Measurements from ENCODE around the gene RAX2. TPM values are rescaled to one million over a fixed set of nuclear protein-coding genes. Genes with fewer than 3 reads are reported as not detected.

The RAX2 gene
- total and polyA plus RNA-seq, 2 experiments from 2014 or later = 0.22 TPM; not detected in 1

DNA sequence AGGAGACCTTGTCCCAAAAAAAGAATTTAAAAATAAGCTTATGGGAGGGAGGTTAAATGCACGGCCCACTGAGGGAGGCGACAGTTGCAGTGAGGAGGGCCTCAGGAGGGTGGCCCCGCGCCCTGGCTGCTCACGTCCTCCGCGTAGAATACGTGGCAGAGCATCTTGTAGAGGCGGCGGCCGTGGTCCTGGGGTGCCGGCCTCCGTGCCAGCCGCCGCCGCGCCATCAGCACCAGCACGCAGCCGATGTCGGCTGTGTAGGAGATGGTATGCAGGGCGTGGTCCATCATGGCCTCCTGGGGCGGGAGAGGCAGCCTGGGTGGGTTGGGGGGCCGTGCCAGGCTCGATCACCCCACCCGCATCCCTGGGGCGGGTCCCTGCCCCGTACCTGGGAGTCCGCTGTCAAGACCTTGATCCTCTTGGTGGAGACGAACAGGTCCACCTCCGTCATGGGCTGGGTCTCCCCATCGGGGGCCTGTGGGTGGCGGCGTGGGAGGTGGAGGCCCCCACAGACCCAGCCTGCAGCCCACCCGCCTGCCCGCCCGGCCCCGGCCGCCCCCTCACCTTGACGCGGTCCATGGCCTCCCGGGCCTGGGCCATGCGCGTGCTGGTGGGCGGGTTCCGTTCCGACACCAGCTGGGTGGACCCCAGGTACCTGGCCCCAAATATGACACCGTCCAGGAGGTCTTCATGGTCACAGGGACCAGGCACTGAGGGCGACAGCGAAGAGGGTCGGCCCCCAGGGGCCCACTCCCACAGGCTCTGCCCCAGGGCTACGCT, 18.2 kb downstream of the RAX2 start:
- Histone ChIP-seq H3K79me2 (no peaks in the 10 kb centered on the region), H2AFZ (no peak overlapping the region), H3K9me3 (ENCODE audit: low read depth) (no peaks in the 10 kb centered on the region), H3K27ac (no peak overlapping the region), H3K27me3 (no peaks in the 10 kb centered on the region), H3K36me3 (replicated peaks; ENCODE audit: insufficient read depth, low read depth) (no peaks in the 10 kb centered on the region), H3K4me3 (no peak overlapping the region), H4K20me1 (ENCODE audit: insufficient read depth, poor library complexity, severe bottlenecking) (no peaks in the 10 kb centered on the region), H3K9me2 (replicated peaks; ENCODE audit: insufficient read depth) (no peaks in the 10 kb centered on the region), H3K4me2 (no peak overlapping the region), H3K4me1 (ENCODE audit: insufficient read depth) (no peaks in the 10 kb centered on the region)
- no peak for TF ChIP-seq CTCF (IDR thresholded peaks at IDR 0.05; ENCODE audit: poor library complexity)
- TF ChIP-seq EZH2phosphoT487 (IDR thresholded peaks at IDR 0.05; ENCODE audit: low read depth, severe bottlenecking, unreplicated experiment) = no peak
- TF ChIP-seq EZH2 (IDR thresholded peaks at IDR 0.05; ENCODE audit: borderline replicate concordance) = no peak
- WGBS (ENCODE audit: low lambda C conversion rate, missing lambda C conversion rate) = 99% methylated on average over 30 of the region's 51 CpGs
- no peak for DNase-seq (ENCODE audit: low spot score)

GRCh38 chr19:3752492-3752891, 19.5 kb downstream of the RAX2 start:
- no peaks in the 10 kb centered on the region for H3K36me3 ChIP-seq (replicated peaks; ENCODE audit: insufficient read depth, low read depth)
- 97% methylated on average over 22 of the region's 25 CpGs for WGBS (ENCODE audit: low lambda C conversion rate, missing lambda C conversion rate)

DNA sequence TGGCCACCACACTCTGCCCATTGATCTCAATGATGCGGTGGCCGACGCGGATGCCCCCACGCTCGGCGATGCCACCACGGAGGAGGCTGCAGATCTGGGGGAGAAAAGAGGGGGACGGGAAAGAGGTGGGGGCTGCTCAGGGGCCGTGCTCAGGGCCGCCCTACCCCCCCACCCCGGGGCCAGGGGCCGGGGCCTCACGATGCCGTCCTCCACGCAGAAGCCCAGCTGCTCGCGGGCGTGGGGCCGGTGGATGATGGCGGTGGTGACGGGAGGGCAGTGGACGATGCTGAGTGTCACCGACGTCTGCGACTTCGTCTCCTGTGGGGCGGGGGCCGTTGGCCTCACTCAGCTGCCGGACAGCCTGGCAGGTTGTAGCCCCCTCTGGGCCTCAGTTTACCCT, 20.8 kb downstream of the RAX2 start:
- no peaks in the 10 kb centered on the region for H4K20me1 ChIP-seq (ENCODE audit: insufficient read depth, poor library complexity, severe bottlenecking)
- H3K27ac ChIP-seq = no peak overlapping the region
- H3K9me3 ChIP-seq (ENCODE audit: low read depth) = no peaks in the 10 kb centered on the region
- no peak for DNase-seq (ENCODE audit: low spot score)
- H3K79me2 ChIP-seq = no peaks in the 10 kb centered on the region
- H3K27me3 ChIP-seq = no peaks in the 10 kb centered on the region
- no peak overlapping the region for H3K4me2 ChIP-seq
- WGBS (ENCODE audit: low lambda C conversion rate, missing lambda C conversion rate) = 98% methylated on average over 6 of the region's 30 CpGs
- H3K9me2 ChIP-seq (replicated peaks; ENCODE audit: insufficient read depth) = no peaks in the 10 kb centered on the region
- H2AFZ ChIP-seq = no peak overlapping the region
- no peaks in the 10 kb centered on the region for H3K36me3 ChIP-seq (replicated peaks; ENCODE audit: insufficient read depth, low read depth)
- no peak for TF ChIP-seq EZH2 (IDR thresholded peaks at IDR 0.05; ENCODE audit: borderline replicate concordance)
- H3K4me1 ChIP-seq (ENCODE audit: insufficient read depth) = no peaks in the 10 kb centered on the region
- H3K4me3 ChIP-seq = no peak overlapping the region

More at GRCh38 chr19:3752492-3752891, 19.5 kb downstream of the RAX2 start:
- Histone ChIP-seq H2AFZ (no peak overlapping the region), H3K9me2 (replicated peaks; ENCODE audit: insufficient read depth) (no peaks in the 10 kb centered on the region), H3K9me3 (ENCODE audit: low read depth) (no peaks in the 10 kb centered on the region), H3K4me1 (ENCODE audit: insufficient read depth) (no peaks in the 10 kb centered on the region), H3K79me2 (no peaks in the 10 kb centered on the region), H3K27ac (no peak overlapping the region), H3K4me2 (no peak overlapping the region), H4K20me1 (ENCODE audit: insufficient read depth, poor library complexity, severe bottlenecking) (no peaks in the 10 kb centered on the region), H3K27me3 (no peaks in the 10 kb centered on the region), H3K4me3 (no peak overlapping the region)
- no peak for TF ChIP-seq EZH2 (IDR thresholded peaks at IDR 0.05; ENCODE audit: borderline replicate concordance)
- no peak for TF ChIP-seq EZH2phosphoT487 (IDR thresholded peaks at IDR 0.05; ENCODE audit: low read depth, severe bottlenecking, unreplicated experiment)
- TF ChIP-seq CTCF (IDR thresholded peaks at IDR 0.05; ENCODE audit: poor library complexity) = no peak
- no peak for DNase-seq (ENCODE audit: low spot score)

- no peak overlapping the region for H3K27ac ChIP-seq
- H4K20me1 ChIP-seq (ENCODE audit: insufficient read depth, poor library complexity, severe bottlenecking) = no peaks in the 10 kb centered on the region
- H3K27me3 ChIP-seq = no peaks in the 10 kb centered on the region
- no peak for DNase-seq (ENCODE audit: low spot score)
- no peak overlapping the region for H3K4me3 ChIP-seq
- H3K4me1 ChIP-seq (ENCODE audit: insufficient read depth) = no peaks in the 10 kb centered on the region
- H3K36me3 ChIP-seq (replicated peaks; ENCODE audit: insufficient read depth, low read depth) = no peaks in the 10 kb centered on the region
- no peak for TF ChIP-seq EZH2 (IDR thresholded peaks at IDR 0.05; ENCODE audit: borderline replicate concordance)
- no peak for TF ChIP-seq CTCF (IDR thresholded peaks at IDR 0.05; ENCODE audit: poor library complexity)
- no peak for TF ChIP-seq EZH2phosphoT487 (IDR thresholded peaks at IDR 0.05; ENCODE audit: low read depth, severe bottlenecking, unreplicated experiment)
- H3K4me2 ChIP-seq = no peak overlapping the region
- H3K79me2 ChIP-seq = no peaks in the 10 kb centered on the region
- no peaks in the 10 kb centered on the region for H3K9me3 ChIP-seq (ENCODE audit: low read depth)
- WGBS (ENCODE audit: low lambda C conversion rate, missing lambda C conversion rate) = 100% methylated on average over 2 of the region's 2 CpGs
- H2AFZ ChIP-seq = no peak overlapping the region
- H3K9me2 ChIP-seq (replicated peaks; ENCODE audit: insufficient read depth) = no peaks in the 10 kb centered on the region
Observed at GRCh38 chr19:3750211-3750610, 21.8 kb downstream of the RAX2 start.

All from hepatocyte (in vitro differentiated cells).